ENCODE results near the gene GSC2. TPM values are rescaled to one million over a fixed set of nuclear protein-coding genes. Genes with fewer than 3 reads are reported as not detected.

The GSC2 gene
- total and polyA plus RNA-seq, 4 donors: not detected

DNA sequence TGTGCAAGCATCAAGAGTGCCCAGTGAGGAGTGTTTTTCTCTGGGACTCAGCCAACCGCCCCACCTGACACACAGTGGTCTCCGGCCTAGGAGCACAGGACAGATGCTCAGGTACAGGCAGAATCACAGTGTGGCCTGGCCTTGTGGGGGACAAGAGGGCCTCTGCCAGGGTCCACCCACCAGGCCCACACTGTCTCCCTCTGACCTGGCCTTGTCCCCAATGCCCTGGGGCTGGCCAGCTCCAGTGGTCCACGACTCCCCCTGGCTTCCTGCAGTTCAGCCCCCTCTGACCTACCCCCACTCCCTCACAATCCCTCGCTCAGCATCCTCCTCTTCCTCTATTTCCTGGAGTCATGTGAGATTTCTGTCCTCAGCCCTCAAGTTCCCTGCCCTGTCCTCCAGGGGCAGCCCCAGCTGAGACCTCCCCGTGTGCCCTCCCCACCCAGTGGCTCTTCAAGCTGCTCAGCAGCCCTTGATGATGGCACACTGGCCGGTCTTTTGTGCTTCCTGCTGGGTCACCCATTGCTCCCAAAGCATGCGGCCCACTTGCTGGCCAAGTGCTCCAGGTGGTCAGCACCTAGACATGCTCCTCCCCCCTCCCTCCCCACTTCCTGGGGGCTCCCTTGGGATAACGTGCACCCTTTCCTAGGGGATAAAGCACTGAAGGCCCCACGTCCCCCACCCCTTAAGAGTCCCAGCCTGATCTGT is 17.2 kb downstream of the GSC2 start:
- Histone ChIP-seq H3K27ac (ENCODE audit: low read depth in 1 of 2, low read length in 2 of 2) (no peak overlapping the region), H3K4me3 (ENCODE audit: low read depth in 1 of 3, low read length in 3 of 3) (no peak overlapping the region), H3K9me3 (ENCODE audit: control insufficient read depth in 4 of 4, low read length in 3 of 4) (no peaks in the 10 kb centered on the region), H3K4me1 (ENCODE audit: control insufficient read depth in 4 of 4, insufficient read depth in 4 of 4, low read length in 3 of 4) (no peaks in the 10 kb centered on the region), H3K9ac (ENCODE audit: low read depth in 1 of 2, low read length in 2 of 2) (no peak overlapping the region), H3K27me3 (ENCODE audit: control insufficient read depth in 4 of 4, insufficient read depth in 4 of 4, low read length in 3 of 4) (no peaks in the 10 kb centered on the region), H3K36me3 (ENCODE audit: control insufficient read depth in 4 of 4, insufficient read depth in 3 of 4, low read depth in 1 of 4, low read length in 3 of 4) (peaks cover 2 to 41% (median 22%) of the 10 kb centered on the region in 4 donors)
- no peak for DNase-seq (ENCODE audit: low spot score)
- 93% methylated on average over 9 of the region's 9 CpGs for WGBS
- TF ChIP-seq FOXA1 (IDR thresholded peaks at IDR 0.05) (no peak), ZBTB33 (IDR thresholded peaks at IDR 0.05) (no peak), YY1 (IDR thresholded peaks at IDR 0.05) (no peak), SP1 (IDR thresholded peaks at IDR 0.05) (no peak), JUND (IDR thresholded peaks at IDR 0.05) (no peak), NR2F2 (IDR thresholded peaks at IDR 0.05) (no peak), TAF1 (conservative IDR thresholded peaks at IDR 0.05) (no peak), GABPA (IDR thresholded peaks at IDR 0.05 in 1 of 2, conservative IDR thresholded peaks at IDR 0.05 in 1 of 2) (no peak), RAD21 (IDR thresholded peaks at IDR 0.05) (no peak), EGR1 (IDR thresholded peaks at IDR 0.05; ENCODE audit: low read depth in 2 of 2) (no peak), HNF4A (conservative IDR thresholded peaks at IDR 0.05) (no peak), FOXA2 (IDR thresholded peaks at IDR 0.05) (no peak), HNF4G (IDR thresholded peaks at IDR 0.05) (no peak)
- TF ChIP-seq, protein P1, sequence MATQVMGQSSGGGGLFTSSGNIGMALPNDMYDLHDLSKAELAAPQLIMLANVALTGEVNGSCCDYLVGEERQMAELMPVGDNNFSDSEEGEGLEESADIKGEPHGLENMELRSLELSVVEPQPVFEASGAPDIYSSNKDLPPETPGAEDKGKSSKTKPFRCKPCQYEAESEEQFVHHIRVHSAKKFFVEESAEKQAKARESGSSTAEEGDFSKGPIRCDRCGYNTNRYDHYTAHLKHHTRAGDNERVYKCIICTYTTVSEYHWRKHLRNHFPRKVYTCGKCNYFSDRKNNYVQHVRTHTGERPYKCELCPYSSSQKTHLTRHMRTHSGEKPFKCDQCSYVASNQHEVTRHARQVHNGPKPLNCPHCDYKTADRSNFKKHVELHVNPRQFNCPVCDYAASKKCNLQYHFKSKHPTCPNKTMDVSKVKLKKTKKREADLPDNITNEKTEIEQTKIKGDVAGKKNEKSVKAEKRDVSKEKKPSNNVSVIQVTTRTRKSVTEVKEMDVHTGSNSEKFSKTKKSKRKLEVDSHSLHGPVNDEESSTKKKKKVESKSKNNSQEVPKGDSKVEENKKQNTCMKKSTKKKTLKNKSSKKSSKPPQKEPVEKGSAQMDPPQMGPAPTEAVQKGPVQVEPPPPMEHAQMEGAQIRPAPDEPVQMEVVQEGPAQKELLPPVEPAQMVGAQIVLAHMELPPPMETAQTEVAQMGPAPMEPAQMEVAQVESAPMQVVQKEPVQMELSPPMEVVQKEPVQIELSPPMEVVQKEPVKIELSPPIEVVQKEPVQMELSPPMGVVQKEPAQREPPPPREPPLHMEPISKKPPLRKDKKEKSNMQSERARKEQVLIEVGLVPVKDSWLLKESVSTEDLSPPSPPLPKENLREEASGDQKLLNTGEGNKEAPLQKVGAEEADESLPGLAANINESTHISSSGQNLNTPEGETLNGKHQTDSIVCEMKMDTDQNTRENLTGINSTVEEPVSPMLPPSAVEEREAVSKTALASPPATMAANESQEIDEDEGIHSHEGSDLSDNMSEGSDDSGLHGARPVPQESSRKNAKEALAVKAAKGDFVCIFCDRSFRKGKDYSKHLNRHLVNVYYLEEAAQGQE (IDR thresholded peaks at IDR 0.05): no peak
- TF ChIP-seq, protein P2, sequence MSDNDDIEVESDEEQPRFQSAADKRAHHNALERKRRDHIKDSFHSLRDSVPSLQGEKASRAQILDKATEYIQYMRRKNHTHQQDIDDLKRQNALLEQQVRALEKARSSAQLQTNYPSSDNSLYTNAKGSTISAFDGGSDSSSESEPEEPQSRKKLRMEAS (IDR thresholded peaks at IDR 0.05): no peak
- TF ChIP-seq, protein P3, sequence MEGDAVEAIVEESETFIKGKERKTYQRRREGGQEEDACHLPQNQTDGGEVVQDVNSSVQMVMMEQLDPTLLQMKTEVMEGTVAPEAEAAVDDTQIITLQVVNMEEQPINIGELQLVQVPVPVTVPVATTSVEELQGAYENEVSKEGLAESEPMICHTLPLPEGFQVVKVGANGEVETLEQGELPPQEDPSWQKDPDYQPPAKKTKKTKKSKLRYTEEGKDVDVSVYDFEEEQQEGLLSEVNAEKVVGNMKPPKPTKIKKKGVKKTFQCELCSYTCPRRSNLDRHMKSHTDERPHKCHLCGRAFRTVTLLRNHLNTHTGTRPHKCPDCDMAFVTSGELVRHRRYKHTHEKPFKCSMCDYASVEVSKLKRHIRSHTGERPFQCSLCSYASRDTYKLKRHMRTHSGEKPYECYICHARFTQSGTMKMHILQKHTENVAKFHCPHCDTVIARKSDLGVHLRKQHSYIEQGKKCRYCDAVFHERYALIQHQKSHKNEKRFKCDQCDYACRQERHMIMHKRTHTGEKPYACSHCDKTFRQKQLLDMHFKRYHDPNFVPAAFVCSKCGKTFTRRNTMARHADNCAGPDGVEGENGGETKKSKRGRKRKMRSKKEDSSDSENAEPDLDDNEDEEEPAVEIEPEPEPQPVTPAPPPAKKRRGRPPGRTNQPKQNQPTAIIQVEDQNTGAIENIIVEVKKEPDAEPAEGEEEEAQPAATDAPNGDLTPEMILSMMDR (IDR thresholded peaks at IDR 0.05; ENCODE audit: low read depth, low read length, missing input control): no peak
- TF ChIP-seq, protein P4, sequence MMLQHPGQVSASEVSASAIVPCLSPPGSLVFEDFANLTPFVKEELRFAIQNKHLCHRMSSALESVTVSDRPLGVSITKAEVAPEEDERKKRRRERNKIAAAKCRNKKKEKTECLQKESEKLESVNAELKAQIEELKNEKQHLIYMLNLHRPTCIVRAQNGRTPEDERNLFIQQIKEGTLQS (IDR thresholded peaks at IDR 0.05): no peak

Measured in liver (tissue), 9 donors.